ENCODE measurements around the gene HDAC5. TPM values are rescaled to one million over a fixed set of nuclear protein-coding genes. Genes with fewer than 3 reads are reported as not detected.

Gene HDAC5
- total and polyA plus RNA-seq, 2 of the 8 experiments (the other 6 are each of a cell fraction or from before 2014, with no cell fraction given): 48.5 to 54.4 TPM

- Histone ChIP-seq H3K4me1 (replicated peaks in 1 of 4; ENCODE audit: control insufficient read depth in 3 of 4, insufficient read depth in 4 of 4, low read length in 3 of 4) (peaks cover 0 to 15% (median 8%) of the 10 kb centered on the region in 4 experiments; a peak in 5 of 7 replicates), H3K9ac (replicated peaks in 1 of 4; ENCODE audit: extremely low read depth in 1 of 4, low read depth in 3 of 4, low read length in 3 of 4) (no peak overlapping the region), H3K27me3 (replicated peaks in 1 of 4; ENCODE audit: control insufficient read depth in 3 of 4, extremely low read depth in 1 of 4, insufficient read depth in 3 of 4, low read length in 3 of 4) (no peaks in the 10 kb centered on the region), H3K23me2 (ENCODE audit: low read depth, low read length) (no peaks in the 10 kb centered on the region), H3K4me3 (ENCODE audit: extremely low read depth in 1 of 4, insufficient read depth in 2 of 4, low read depth in 3 of 4, low read length in 4 of 4) (no peak overlapping the region), H2BK15ac (ENCODE audit: low read length) (0 out of 2 replicates have a peak overlapping the region, but pooled peaks have one; percentile 6), H3K23ac (ENCODE audit: insufficient read length) (no peak overlapping the region), H3K56ac (replicated peaks; ENCODE audit: insufficient read length, low read depth, low read length) (no peak overlapping the region), H3K36me3 (ENCODE audit: control insufficient read depth in 2 of 4, insufficient read depth in 4 of 4, low read length in 3 of 4) (peaks cover 0 to under 1% (median 0%) of the 10 kb centered on the region in 4 experiments; a peak in 3 of 8 replicates), H4K91ac (replicated peaks; ENCODE audit: insufficient read length, low read length) (no peak overlapping the region), H3K4ac (replicated peaks; ENCODE audit: insufficient read length, low read depth, low read length) (no peak overlapping the region), H3K79me1 (ENCODE audit: low read depth, low read length) (no peaks in the 10 kb centered on the region), H2AK5ac (ENCODE audit: low read depth, low read length) (no peak overlapping the region), H3K4me2 (ENCODE audit: insufficient read depth in 1 of 2, low read depth in 2 of 2, low read length in 2 of 2) (no peak overlapping the region), H2BK120ac (replicated peaks; ENCODE audit: low read depth, low read length) (no peak overlapping the region), H3K18ac (ENCODE audit: extremely low read depth, low read length) (peak overlapping the region; percentile 32; the same call in 1 of the 2 replicates), H3K79me2 (ENCODE audit: control insufficient read depth in 1 of 2, insufficient read depth in 2 of 2, low read length in 2 of 2) (no peaks in the 10 kb centered on the region), H3K27ac (ENCODE audit: low read depth, low read length) (no peak overlapping the region), H2AFZ (ENCODE audit: low read length) (no peak overlapping the region), H2BK12ac (ENCODE audit: low read depth, low read length) (no peak overlapping the region), H4K8ac (ENCODE audit: extremely low read depth, insufficient read depth, low read length) (no peak overlapping the region), H2BK20ac (ENCODE audit: low read length) (no peak overlapping the region), H3K9me3 (ENCODE audit: insufficient read depth in 2 of 2, low read depth in 1 of 2, low read length in 1 of 2) (no peaks in the 10 kb centered on the region), H2BK5ac (ENCODE audit: low read depth, low read length) (no peak overlapping the region; the same call in 1 of the 2 replicates), H3K14ac (ENCODE audit: insufficient read length) (no peak overlapping the region), H4K20me1 (replicated peaks in 1 of 2; ENCODE audit: control insufficient read depth in 1 of 2, insufficient read depth in 2 of 2, low read length in 2 of 2) (no peaks in the 10 kb centered on the region), H4K5ac (ENCODE audit: insufficient read length, low read depth, low read length) (no peak overlapping the region)
- WGBS, 2 experiments (ENCODE audit: extremely low coverage in 1 of 2, insufficient coverage in 1 of 2, insufficient read length in 1 of 2, insufficient replicate concordance in 2 of 2, low coverage in 1 of 2, low lambda C conversion rate in 2 of 2, missing lambda C conversion rate in 1 of 2): 91% methylated on average over 7 of the region's 7 CpGs; no CpG with 5 or more reads in 1 of the 2 experiments
- no peak for TF ChIP-seq CHD1 (IDR thresholded peaks at IDR 0.05; ENCODE audit: low read depth, low read length)
- TF ChIP-seq SAP30 (IDR thresholded peaks at IDR 0.05; ENCODE audit: insufficient read depth, insufficient replicate concordance, low read length): no peak
- no peak for TF ChIP-seq POLR2A (IDR thresholded peaks at IDR 0.05; ENCODE audit: control extremely low read depth in 1 of 2, low read depth in 2 of 2, low read length in 2 of 2)
- no peak for TF ChIP-seq TCF12 (IDR thresholded peaks at IDR 0.05; ENCODE audit: low read depth, low read length)
- no peak for TF ChIP-seq JUN (IDR thresholded peaks at IDR 0.05; ENCODE audit: low read depth, low read length)
- no peak for TF ChIP-seq ZNF274 (IDR thresholded peaks at IDR 0.05; ENCODE audit: borderline replicate concordance, extremely low read depth, low read length)
- TF ChIP-seq KDM5A (IDR thresholded peaks at IDR 0.05; ENCODE audit: low read length): no peak
- TF ChIP-seq SP1 (IDR thresholded peaks at IDR 0.05; ENCODE audit: low read depth, low read length): no peak
- no peak for TF ChIP-seq TAF7 (optimal IDR thresholded peaks at IDR 0.05; ENCODE audit: borderline replicate concordance, low read depth, low read length)
- TF ChIP-seq RAD21 (IDR thresholded peaks at IDR 0.05 in 1 of 2, conservative IDR thresholded peaks at IDR 0.05 in 1 of 2; ENCODE audit: low read depth in 2 of 2, low read length in 2 of 2): no peak
- no peak for TF ChIP-seq MAX (IDR thresholded peaks at IDR 0.05)
- FAIRE-seq (no peak), DNase-seq (ENCODE audit: low read depth in 1 of 2, low spot score in 2 of 2) (no peak)
- ChIA-PET CTCF (ENCODE audit: partially characterized antibody) (interaction anchor here (0.6 to 8.1 kb wide), 20 partner anchors 8 to 186 kb away, joined by 3 to 61 read pairs (median 8); partner anchors contain the start of genes GRN and TMUB2), POLR2A (ENCODE audit: partially characterized antibody) (interaction anchor here (0.9 to 4.0 kb wide), 12 partner anchors 8 to 150 kb away, joined by 3 to 21 read pairs (median 5); partner anchors contain the start of genes HROB and TMUB2)
These were observed 43.9 kb upstream of the HDAC5 start for GRCh38 chr17:44167181-44167861.

Measured in H1 (cell line).